IPS-18c (cell line): ENCODE data around the gene USP9X.
"Not testable (repeated sequence)": the region's sequence is repeated elsewhere in the genome, so short reads cannot be mapped to it uniquely, and the experiment has no call there.

Source experiments
- H3K4me3 ChIP-seq: 2 replicates; pipeline ENCODE4 v1.7.0; 2013; ENCODE audit warnings: low read depth, mild to moderate bottlenecking, low read length, moderate library complexity; ENCODE audit not compliant: insufficient read depth
- H3K9me3 ChIP-seq: one replicate; pipeline ENCODE4 v1.6.1; 2013; ENCODE audit warnings: mild to moderate bottlenecking, low read length, moderate library complexity; ENCODE audit not compliant: control insufficient read depth, insufficient read depth

Gene USP9X

GRCh38 chrX:41209853-41210252, 124.6 kb downstream of the USP9X start:
- Histone ChIP-seq H3K4me3 (no peak overlapping the region), H3K9me3 (no peaks in the 10 kb centered on the region)

- Histone ChIP-seq H3K4me3 (no peak overlapping the region), H3K9me3 (no peaks in the 10 kb centered on the region)
Observed at GRCh38 chrX:41224605-41225004, 139.4 kb downstream of the USP9X start.

DNA sequence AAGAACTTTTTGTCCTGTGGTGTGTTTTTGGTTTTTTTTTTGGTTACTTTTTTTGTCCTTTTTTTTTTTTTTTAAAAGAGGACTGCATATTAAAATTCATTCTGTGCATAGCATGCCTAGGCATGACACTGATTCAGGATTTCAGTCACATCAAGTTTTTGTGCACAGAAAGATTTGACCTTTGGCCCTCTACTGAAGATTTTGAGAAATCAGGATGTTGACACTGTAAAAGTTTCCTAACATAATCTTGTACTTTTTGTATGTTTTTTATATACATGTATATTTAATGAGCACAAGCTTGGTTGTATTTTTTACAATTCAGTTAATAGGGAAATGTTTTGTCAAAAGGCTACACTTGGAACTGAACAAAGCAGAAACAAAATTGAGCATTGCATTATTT, 148.7 kb downstream of the USP9X start:
- H3K9me3 ChIP-seq, result peaks cover 2% of the 10 kb centered on the region
- no peak overlapping the region for H3K4me3 ChIP-seq

DNA sequence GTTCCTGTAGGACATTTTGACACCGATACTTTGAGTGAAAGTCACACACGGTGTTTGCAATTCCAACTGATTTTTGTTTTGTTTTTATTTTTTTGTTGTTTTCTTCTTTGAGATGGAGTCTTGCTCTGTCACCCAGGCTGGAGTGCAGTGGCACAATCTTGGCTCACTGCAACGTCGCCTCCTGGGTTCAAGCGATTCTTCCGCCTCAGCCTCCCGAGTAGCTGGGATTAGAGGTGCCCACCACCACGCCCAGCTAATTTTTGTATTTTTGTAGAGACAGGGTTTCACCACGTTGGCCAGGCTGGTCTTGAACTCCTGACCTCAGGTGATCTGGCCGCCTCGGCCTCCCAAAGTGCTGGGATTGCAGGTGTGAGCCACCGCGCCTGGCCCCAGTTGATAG, 149.2 kb downstream of the USP9X start:
- not testable (repeated sequence) for H3K9me3 ChIP-seq

DNA sequence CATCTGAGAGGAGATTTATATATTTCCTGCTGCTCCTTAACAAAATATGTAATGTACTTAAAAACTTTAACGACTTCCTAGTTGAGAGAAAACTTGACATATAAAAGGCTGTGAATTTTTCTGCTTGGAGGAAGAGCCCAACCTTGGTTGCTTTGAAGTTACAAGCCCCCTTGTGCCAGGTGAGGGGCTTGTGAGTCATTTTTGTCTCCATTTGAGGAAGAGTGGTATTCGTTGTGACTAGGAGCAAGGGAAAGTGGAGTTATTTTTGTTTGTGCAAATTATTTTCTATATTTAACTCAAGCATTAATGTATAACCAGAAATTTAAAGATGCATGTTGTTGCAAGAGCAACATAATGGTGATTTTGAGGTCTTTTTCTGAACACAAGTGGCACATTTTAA, 149.7 kb downstream of the USP9X start:
- Histone ChIP-seq H3K4me3 (no peak overlapping the region), H3K9me3 (peaks cover 2% of the 10 kb centered on the region)

More for the DNA sequence above, 149.2 kb downstream of the USP9X start:
- not testable (repeated sequence) for H3K4me3 ChIP-seq

GRCh38 chrX:41236629-41237028, 151.4 kb downstream of the USP9X start:
- Histone ChIP-seq H3K9me3 (peaks cover 2% of the 10 kb centered on the region), H3K4me3 (no peak overlapping the region)

- Histone ChIP-seq H3K9me3 (peaks cover 2% of the 10 kb centered on the region), H3K4me3 (no peak overlapping the region)
Observed at GRCh38 chrX:41240509-41240908, 155.3 kb downstream of the USP9X start.

DNA sequence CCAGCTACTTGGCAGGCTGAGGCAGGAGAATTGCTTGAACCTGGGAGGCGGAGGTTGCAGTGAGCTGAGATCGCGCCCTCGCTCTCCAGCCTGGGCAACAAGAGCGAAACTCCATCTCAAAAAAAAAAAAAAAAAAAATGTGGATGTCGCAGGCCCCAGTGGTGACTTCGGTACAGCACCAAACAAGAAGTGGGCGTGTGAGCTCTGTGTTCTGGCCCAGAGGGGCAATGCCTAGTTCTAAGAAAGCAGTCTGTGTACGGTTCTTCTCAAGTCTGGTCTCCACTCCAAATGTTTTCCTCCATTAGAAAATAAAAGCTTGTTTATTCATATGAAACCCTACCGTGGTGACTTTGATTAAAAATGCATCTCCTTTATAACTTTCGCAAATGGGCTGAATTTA, 156.7 kb downstream of the USP9X start:
- peaks cover 4% of the 10 kb centered on the region for H3K9me3 ChIP-seq
- no peak overlapping the region for H3K4me3 ChIP-seq

- no peak overlapping the region for H3K4me3 ChIP-seq
- H3K9me3 ChIP-seq, result peaks cover 2% of the 10 kb centered on the region
Observed at GRCh38 chrX:41245641-41246040, 160.4 kb downstream of the USP9X start.

DNA sequence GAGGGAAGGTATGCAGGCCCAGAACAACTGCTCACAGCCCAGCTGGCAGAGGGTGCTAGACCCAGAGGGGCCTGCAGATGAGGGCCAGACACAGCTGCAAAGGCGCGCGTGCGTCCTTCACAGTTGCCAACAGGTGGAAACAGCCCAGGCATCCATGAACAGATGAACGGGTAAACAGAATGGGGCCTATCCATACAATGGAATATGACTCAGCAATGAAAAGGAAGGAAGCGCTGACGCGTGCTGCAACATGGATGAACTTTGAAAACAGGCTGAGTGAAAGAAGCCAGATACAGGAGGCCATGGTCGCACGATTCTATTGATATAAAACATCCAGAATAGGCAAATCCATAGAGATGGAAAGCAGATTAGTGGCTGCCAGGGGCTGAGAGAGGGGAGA, 165.6 kb downstream of the USP9X start:
- peaks cover 8% of the 10 kb centered on the region for H3K9me3 ChIP-seq
- H3K4me3 ChIP-seq, result no peak overlapping the region

DNA sequence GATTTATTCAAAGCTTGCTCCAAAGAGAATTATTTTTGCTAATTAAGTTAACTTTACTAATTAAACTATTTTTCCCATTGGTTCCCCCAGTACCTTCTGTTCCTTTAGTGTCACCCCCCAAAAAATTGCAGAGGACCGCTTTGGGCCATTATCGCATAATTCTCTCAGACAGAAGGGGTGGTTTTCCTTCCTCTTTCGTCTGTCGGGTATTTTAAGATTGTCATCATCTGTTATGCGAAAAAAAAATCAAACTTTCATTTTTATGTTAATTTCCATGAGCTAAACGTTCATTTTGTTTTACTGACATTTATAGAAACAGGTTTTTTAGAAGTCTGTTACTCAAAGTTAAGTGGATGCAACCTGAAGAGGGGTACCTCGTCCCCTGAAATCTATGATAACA, 172.6 kb downstream of the USP9X start:
- no peak overlapping the region for H3K4me3 ChIP-seq

DNA sequence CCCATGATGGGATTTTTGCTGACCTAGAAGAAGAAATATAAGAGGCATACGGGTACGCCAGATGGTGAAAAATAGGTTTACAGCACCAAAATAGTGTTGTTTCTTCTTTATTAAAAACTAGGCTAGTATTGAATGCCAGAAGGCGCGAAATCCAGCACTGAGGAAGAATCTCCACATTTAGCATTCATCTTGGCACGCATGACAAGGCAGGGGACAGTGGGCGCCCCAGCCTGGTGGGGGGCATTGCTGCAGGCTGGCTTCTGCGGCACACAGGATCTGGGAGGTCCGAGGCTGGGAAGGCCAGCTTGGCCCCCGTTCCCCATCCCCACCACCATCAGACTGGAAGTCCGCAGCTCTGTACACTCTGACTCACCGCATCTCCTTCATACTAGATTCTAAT, 173.0 kb downstream of the USP9X start:
- Histone ChIP-seq H3K9me3 (peaks cover 13% of the 10 kb centered on the region), H3K4me3 (no peak overlapping the region)

More for the DNA sequence above, 172.6 kb downstream of the USP9X start:
- peaks cover 13% of the 10 kb centered on the region for H3K9me3 ChIP-seq

DNA sequence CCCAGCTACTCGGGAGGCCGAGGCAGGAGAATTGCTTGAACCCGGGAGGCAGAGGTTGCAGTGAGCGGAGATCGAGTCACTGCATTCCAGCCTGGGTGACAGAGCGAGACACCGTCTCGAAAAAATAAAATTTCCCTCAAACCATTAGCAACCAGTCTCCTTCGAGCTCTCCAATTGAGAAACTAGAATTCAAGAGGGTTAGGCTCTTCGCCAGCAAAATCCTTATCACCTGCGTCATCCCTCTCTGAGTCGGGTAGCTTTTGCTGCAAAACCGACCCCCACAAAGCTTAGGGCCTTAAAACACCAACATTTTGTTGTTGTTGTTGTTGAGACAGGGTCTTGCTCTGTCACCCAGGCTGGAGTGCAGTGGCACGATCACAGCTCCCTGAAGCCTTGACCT, 173.6 kb downstream of the USP9X start:
- peaks cover 13% of the 10 kb centered on the region for H3K9me3 ChIP-seq
- H3K4me3 ChIP-seq, result no peak overlapping the region

GRCh38 chrX:41259516-41259915, 174.3 kb downstream of the USP9X start:
- no peak overlapping the region for H3K4me3 ChIP-seq
- peaks cover 10% of the 10 kb centered on the region for H3K9me3 ChIP-seq

DNA sequence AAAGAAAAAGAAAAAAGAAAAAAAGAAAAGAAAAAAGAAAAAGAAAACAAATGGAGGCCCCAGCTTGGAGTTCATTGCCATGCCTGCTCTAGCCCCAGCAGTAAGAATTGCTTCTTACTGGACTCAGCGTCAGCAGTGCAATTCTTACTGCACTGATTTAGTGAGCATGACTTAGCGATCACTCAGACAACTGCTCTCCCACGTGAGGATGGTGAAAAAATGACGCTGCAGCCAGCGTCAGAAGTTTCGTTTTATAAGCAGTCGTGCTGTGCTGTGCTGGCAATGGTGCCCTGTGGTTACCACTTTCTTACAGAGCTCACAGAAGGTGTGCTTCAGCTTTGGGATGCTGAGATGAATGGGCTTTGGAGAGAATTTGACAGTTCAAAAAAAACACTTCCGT, 180.4 kb downstream of the USP9X start:
- Histone ChIP-seq H3K9me3 (peaks cover 12% of the 10 kb centered on the region), H3K4me3 (no peak overlapping the region)

DNA sequence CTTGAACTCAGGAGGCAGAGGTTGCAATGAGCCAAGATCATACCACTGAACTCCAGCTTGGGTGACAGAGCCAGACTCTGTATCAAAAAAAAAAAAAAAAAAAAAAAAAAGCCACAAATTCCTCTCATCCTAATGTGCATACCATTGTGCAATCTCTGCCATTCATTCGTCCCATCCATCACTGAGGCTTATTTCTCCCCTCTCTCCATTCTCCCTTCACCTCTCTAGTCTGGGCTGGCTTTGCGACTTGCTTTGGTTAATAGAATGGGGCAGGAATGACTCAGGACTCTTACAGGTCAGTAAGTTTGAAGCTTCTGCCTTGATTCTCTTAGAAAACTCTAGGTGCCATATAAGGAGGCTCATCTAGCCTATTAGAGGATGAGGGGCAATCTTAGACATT, 188.4 kb downstream of the USP9X start:
- Histone ChIP-seq H3K4me3 (no peak overlapping the region), H3K9me3 (peaks cover 5% of the 10 kb centered on the region)

DNA sequence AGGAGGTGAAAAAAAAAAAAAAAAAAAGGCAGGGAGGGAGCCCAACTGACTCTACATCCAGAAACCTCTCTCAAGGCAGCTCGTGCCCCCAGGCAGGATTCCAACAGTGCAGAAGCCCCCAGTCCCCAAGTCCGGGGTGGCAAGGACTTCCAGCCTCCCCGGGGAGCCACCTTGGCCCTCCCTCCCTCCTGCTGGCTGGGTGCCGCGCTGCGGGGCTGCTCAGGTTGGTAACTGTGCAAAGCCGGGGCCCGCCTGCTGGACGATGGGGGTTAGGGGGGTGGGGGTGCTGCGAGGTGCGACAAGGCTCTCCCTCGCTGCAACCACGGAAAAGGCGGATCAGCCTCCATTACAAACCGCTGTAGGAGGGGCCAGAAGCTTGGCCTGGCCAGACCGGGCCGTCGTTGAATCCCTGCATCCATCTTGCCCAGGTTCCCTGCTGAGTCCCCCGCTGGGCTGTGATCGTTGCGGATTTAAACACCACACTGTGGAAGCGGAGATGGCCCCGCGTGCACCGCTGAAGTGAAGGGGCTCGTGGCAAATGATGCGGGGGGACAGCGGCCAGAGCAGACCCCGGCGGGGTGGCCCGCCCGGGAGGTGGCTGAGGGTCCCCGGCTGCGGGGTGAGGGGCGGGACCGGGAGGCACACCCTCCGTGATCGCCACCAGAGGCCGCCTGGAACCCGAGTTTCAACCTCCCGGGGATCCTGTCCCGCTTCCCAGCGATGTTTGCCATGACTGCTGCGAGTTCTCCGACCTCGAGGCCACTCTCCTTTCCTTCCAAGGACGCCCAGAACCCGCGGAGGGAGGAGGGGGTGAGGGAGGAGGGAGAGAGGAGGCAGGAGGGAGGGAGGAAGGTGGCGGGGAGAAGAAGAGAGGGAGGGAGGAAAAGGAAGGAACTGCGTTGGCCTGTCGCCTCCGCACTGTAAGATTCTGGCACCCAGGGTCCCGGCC, 190.7 kb downstream of the USP9X start:
- peak overlapping the region; percentile 57 for H3K4me3 ChIP-seq
- no peaks in the 10 kb centered on the region for H3K9me3 ChIP-seq

DNA sequence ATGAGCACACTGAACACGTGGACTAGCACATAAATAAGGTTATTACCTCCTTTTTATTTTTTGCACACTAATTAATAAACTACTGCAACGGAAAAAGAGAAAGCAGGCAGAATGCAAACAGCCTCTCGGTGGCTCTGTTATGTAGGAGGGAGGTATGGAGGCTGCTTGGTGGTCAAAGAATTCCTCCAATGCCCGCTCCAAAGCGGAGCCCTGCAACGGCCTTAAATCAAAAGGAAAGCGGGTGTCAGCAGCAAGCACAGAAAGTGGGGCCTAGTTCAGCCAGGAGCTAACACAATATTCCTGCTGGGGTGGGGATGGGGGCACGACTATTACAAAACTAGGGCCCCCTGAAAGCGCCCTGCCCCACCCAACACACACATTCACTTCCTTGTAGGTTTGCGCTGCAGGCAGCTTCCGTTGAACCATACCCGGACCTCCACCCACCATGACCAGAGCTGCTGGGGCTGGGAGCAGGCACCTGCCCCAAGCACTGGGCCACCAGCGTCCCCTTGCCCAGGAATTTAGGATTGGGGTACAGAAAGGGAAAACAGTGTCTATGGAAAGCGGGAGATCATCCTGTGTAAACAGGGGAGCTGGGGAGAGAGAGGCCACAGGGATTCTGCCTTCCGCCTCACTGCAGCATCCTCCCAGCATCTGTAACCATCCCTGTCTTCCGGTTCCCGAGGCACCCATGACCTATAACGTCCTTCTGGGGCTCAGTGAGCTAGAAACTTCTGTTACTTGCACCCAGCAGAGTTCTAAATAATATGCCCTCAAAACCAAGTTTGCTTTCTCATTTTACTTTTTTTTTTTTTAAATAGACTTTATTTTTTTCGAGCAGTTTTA, 191.6 kb downstream of the USP9X start:
- Histone ChIP-seq H3K4me3 (peak overlapping the region; percentile 30), H3K9me3 (no peaks in the 10 kb centered on the region)
